NCI-H1092 treated with DMSO at 0.1 percent for 48 hours (cell line): ENCODE measurements around the gene HIP1.
"Not testable (repeated sequence)": the region's sequence is repeated elsewhere in the genome, so short reads cannot be mapped to it uniquely, and the experiment has no call there.

ENCODE experiments used
- DNase-seq: peaks from one replicate; lab custom pipeline; 2025; lab: John Stamatoyannopoulos, UW

Gene HIP1

GRCh38 chr7:75642810-75643486 lies 95.8 kb downstream of the HIP1 start:
- no peak for DNase-seq

- DNase-seq: no peak
These were observed 98.5 kb downstream of the HIP1 start for GRCh38 chr7:75640201-75640600.

GRCh38 chr7:75639886-75640190 lies 98.9 kb downstream of the HIP1 start:
- peak; percentile 35 for DNase-seq

GRCh38 chr7:75639071-75639885 lies 99.5 kb downstream of the HIP1 start:
- peak; percentile 62 for DNase-seq

- DNase-seq: peak; percentile 43
These were observed 100.1 kb downstream of the HIP1 start for GRCh38 chr7:75638594-75639070.

- DNase-seq: no peak
These were observed 100.7 kb downstream of the HIP1 start for GRCh38 chr7:75637854-75638593.

- DNase-seq: no peak
These were observed 103.7 kb downstream of the HIP1 start for GRCh38 chr7:75635036-75635435.

GRCh38 chr7:75632587-75632986 lies 106.2 kb downstream of the HIP1 start:
- DNase-seq: not testable (repeated sequence)

GRCh38 chr7:75631711-75632110 lies 107.0 kb downstream of the HIP1 start:
- no peak for DNase-seq

- DNase-seq: no peak
These were observed 108.2 kb downstream of the HIP1 start for GRCh38 chr7:75630549-75630948.

GRCh38 chr7:75629044-75629443 lies 109.7 kb downstream of the HIP1 start:
- no peak for DNase-seq

GRCh38 chr7:75628055-75628454 lies 110.7 kb downstream of the HIP1 start:
- DNase-seq: no peak

- DNase-seq: no peak
These were observed 111.8 kb downstream of the HIP1 start for GRCh38 chr7:75626954-75627353.

- no peak for DNase-seq
These were observed 112.9 kb downstream of the HIP1 start for GRCh38 chr7:75625868-75626267.

GRCh38 chr7:75624134-75624832 lies 114.5 kb downstream of the HIP1 start:
- DNase-seq: no peak

GRCh38 chr7:75623390-75624133 lies 115.2 kb downstream of the HIP1 start:
- peak; percentile 41 for DNase-seq

GRCh38 chr7:75621124-75621523 lies 117.6 kb downstream of the HIP1 start:
- no peak for DNase-seq

GRCh38 chr7:75619636-75620035 lies 119.1 kb downstream of the HIP1 start:
- no peak for DNase-seq

GRCh38 chr7:75617634-75618234 lies 121.0 kb downstream of the HIP1 start:
- DNase-seq: no peak

GRCh38 chr7:75616421-75617167 lies 122.1 kb downstream of the HIP1 start:
- no peak for DNase-seq
